Measurements from ENCODE around the gene OTUD4.
"Not testable (repeated sequence)": the region's sequence is repeated elsewhere in the genome, so short reads cannot be mapped to it uniquely, and the experiment has no call there.

Gene OTUD4

GRCh38 chr4:145179281-145179860, 1.0 kb downstream of the OTUD4 start:
- DNase-seq = no peak

- no peak for DNase-seq
Observed at GRCh38 chr4:145178740-145179280, 1.6 kb downstream of the OTUD4 start.

GRCh38 chr4:145177906-145178538, 2.4 kb downstream of the OTUD4 start:
- no peak for DNase-seq

- no peak for DNase-seq
Observed at GRCh38 chr4:145177511-145177905, 2.9 kb downstream of the OTUD4 start.

GRCh38 chr4:145176641-145177432, 3.6 kb downstream of the OTUD4 start:
- DNase-seq = no peak

GRCh38 chr4:145171911-145172310, 8.5 kb downstream of the OTUD4 start:
- DNase-seq = no peak

- no peak for DNase-seq
Observed at GRCh38 chr4:145170223-145170622, 10.2 kb downstream of the OTUD4 start.

- no peak for DNase-seq
Observed at GRCh38 chr4:145168581-145169187, 11.7 kb downstream of the OTUD4 start.

GRCh38 chr4:145167887-145168286, 12.5 kb downstream of the OTUD4 start:
- DNase-seq = no peak

- DNase-seq = no peak
Observed at GRCh38 chr4:145161549-145161948, 18.8 kb downstream of the OTUD4 start.

- no peak for DNase-seq
Observed at GRCh38 chr4:145156986-145157385, 23.4 kb downstream of the OTUD4 start.

- DNase-seq = no peak
Observed at GRCh38 chr4:145155268-145155870, 25.0 kb downstream of the OTUD4 start.

GRCh38 chr4:145154573-145154972, 25.8 kb downstream of the OTUD4 start:
- DNase-seq = no peak

GRCh38 chr4:145153904-145154298, 26.5 kb downstream of the OTUD4 start:
- no peak for DNase-seq

- DNase-seq = no peak
Observed at GRCh38 chr4:145153181-145153903, 27.0 kb downstream of the OTUD4 start.

- DNase-seq = no peak
Observed at GRCh38 chr4:145148980-145149379, 31.4 kb downstream of the OTUD4 start.

- not testable (repeated sequence) for DNase-seq
Observed at GRCh38 chr4:145136219-145136618, 44.2 kb downstream of the OTUD4 start.

GRCh38 chr4:145132511-145133098, 47.8 kb downstream of the OTUD4 start:
- DNase-seq = no peak

- no peak for DNase-seq
Observed at GRCh38 chr4:145131848-145132247, 48.5 kb downstream of the OTUD4 start.

- DNase-seq = no peak
Observed at GRCh38 chr4:145130788-145131399, 49.5 kb downstream of the OTUD4 start.

GRCh38 chr4:145130130-145130529, 50.3 kb downstream of the OTUD4 start:
- no peak for DNase-seq
